ENCODE data around the gene CMSS1.

CMSS1 gene

GRCh38 chr3:99781761-99782160 lies 35.9 kb upstream of the CMSS1 start:
- Histone ChIP-seq H3K4me1 (ENCODE audit: control insufficient read depth, insufficient read depth, low read length) (no peaks in the 10 kb centered on the region), H3K9ac (ENCODE audit: low read length in 2 of 2) (no peak overlapping the region), H3K27ac (ENCODE audit: low read length) (no peak overlapping the region), H3K4me3 (ENCODE audit: low read length in 2 of 2) (no peak overlapping the region), H3K9me3 (ENCODE audit: control insufficient read depth in 2 of 2, low read length in 2 of 2) (no peaks in the 10 kb centered on the region), H3K27me3 (ENCODE audit: control insufficient read depth in 1 of 2, insufficient read depth in 2 of 2, low read length in 2 of 2) (no peaks in the 10 kb centered on the region), H3K36me3 (ENCODE audit: control insufficient read depth in 2 of 2, insufficient read depth in 2 of 2, low read length in 2 of 2) (no peaks in the 10 kb centered on the region)

DNA sequence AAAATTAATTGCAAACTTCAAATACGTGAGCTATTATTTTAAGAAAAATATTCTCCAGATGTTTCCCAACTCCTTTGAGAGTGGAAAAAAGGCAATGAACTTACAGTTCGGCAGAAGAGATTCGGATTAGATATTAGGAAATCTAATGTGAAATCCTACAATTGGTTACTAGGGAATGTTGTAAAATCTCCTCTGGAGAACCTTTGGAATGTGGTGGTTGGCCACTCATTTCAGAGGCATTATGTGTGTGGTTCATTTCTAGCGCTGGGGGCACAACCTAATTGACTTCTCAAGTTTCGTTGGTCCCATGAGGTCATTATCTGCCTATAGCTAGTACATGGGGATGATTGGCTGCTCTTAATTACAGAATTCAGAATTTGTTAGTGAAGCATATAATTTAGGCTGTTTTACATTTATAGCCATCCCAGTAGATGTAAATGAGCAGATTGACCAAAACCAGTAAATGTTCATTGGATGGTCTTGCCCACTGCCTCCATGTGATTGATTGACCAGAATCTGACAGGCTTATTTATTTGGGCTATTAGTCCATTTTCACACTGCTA lies 34.6 kb upstream of the CMSS1 start:
- H3K36me3 ChIP-seq (ENCODE audit: control insufficient read depth in 2 of 2, insufficient read depth in 2 of 2, low read length in 2 of 2) = no peaks in the 10 kb centered on the region
- no peaks in the 10 kb centered on the region for H3K27me3 ChIP-seq (ENCODE audit: control insufficient read depth in 1 of 2, insufficient read depth in 2 of 2, low read length in 2 of 2)
- H3K4me3 ChIP-seq (ENCODE audit: low read length in 2 of 2) = no peak overlapping the region
- no peak overlapping the region for H3K9ac ChIP-seq (ENCODE audit: low read length in 2 of 2)
- no peaks in the 10 kb centered on the region for H3K9me3 ChIP-seq (ENCODE audit: control insufficient read depth in 2 of 2, low read length in 2 of 2)
- no peaks in the 10 kb centered on the region for H3K4me1 ChIP-seq (ENCODE audit: control insufficient read depth, insufficient read depth, low read length)
- H3K27ac ChIP-seq (ENCODE audit: low read length) = no peak overlapping the region

- Histone ChIP-seq H3K27me3 (ENCODE audit: control insufficient read depth in 1 of 2, insufficient read depth in 2 of 2, low read length in 2 of 2) (no peaks in the 10 kb centered on the region), H3K9ac (ENCODE audit: low read length in 2 of 2) (no peak overlapping the region), H3K36me3 (ENCODE audit: control insufficient read depth in 2 of 2, insufficient read depth in 2 of 2, low read length in 2 of 2) (no peaks in the 10 kb centered on the region), H3K27ac (ENCODE audit: low read length) (no peak overlapping the region), H3K9me3 (ENCODE audit: control insufficient read depth in 2 of 2, low read length in 2 of 2) (no peaks in the 10 kb centered on the region), H3K4me1 (ENCODE audit: control insufficient read depth, insufficient read depth, low read length) (no peaks in the 10 kb centered on the region), H3K4me3 (ENCODE audit: low read length in 2 of 2) (no peak overlapping the region)
These were observed 28.5 kb upstream of the CMSS1 start for GRCh38 chr3:99789011-99789721.

DNA sequence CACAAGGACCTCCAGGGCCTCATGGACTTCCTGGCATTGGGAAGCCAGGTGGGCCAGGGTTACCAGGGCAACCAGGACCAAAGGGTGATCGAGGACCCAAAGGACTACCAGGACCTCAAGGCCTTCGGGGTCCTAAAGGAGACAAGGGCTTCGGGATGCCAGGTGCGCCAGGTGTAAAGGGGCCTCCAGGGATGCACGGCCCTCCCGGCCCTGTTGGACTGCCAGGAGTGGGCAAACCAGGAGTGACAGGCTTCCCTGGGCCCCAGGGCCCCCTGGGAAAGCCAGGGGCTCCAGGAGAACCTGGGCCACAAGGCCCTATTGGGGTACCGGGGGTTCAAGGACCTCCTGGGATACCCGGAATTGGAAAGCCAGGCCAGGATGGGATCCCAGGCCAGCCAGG lies 23.2 kb upstream of the CMSS1 start:
- no peaks in the 10 kb centered on the region for H3K9me3 ChIP-seq (ENCODE audit: control insufficient read depth in 2 of 2, low read length in 2 of 2)
- H3K27ac ChIP-seq (ENCODE audit: low read length) = no peak overlapping the region
- no peaks in the 10 kb centered on the region for H3K36me3 ChIP-seq (ENCODE audit: control insufficient read depth in 2 of 2, insufficient read depth in 2 of 2, low read length in 2 of 2)
- H3K9ac ChIP-seq (ENCODE audit: low read length in 2 of 2) = no peak overlapping the region
- H3K27me3 ChIP-seq (ENCODE audit: control insufficient read depth in 1 of 2, insufficient read depth in 2 of 2, low read length in 2 of 2) = no peaks in the 10 kb centered on the region
- H3K4me3 ChIP-seq (ENCODE audit: low read length in 2 of 2) = no peak overlapping the region
- no peaks in the 10 kb centered on the region for H3K4me1 ChIP-seq (ENCODE audit: control insufficient read depth, insufficient read depth, low read length)

- Histone ChIP-seq H3K4me1 (ENCODE audit: control insufficient read depth, insufficient read depth, low read length) (no peaks in the 10 kb centered on the region), H3K9me3 (ENCODE audit: control insufficient read depth in 2 of 2, low read length in 2 of 2) (no peaks in the 10 kb centered on the region), H3K27me3 (ENCODE audit: control insufficient read depth in 1 of 2, insufficient read depth in 2 of 2, low read length in 2 of 2) (no peaks in the 10 kb centered on the region), H3K36me3 (ENCODE audit: control insufficient read depth in 2 of 2, insufficient read depth in 2 of 2, low read length in 2 of 2) (no peaks in the 10 kb centered on the region), H3K27ac (ENCODE audit: low read length) (no peak overlapping the region), H3K9ac (ENCODE audit: low read length in 2 of 2) (no peak overlapping the region), H3K4me3 (ENCODE audit: low read length in 2 of 2) (no peak overlapping the region)
These were observed 22.1 kb upstream of the CMSS1 start for GRCh38 chr3:99795573-99795972.

GRCh38 chr3:99799422-99799821 lies 18.2 kb upstream of the CMSS1 start:
- H3K36me3 ChIP-seq (ENCODE audit: control insufficient read depth in 2 of 2, insufficient read depth in 2 of 2, low read length in 2 of 2) = no peaks in the 10 kb centered on the region
- H3K27ac ChIP-seq (ENCODE audit: low read length) = no peak overlapping the region
- no peak overlapping the region for H3K4me3 ChIP-seq (ENCODE audit: low read length in 2 of 2)
- no peaks in the 10 kb centered on the region for H3K4me1 ChIP-seq (ENCODE audit: control insufficient read depth, insufficient read depth, low read length)
- H3K9me3 ChIP-seq (ENCODE audit: control insufficient read depth in 2 of 2, low read length in 2 of 2) = no peaks in the 10 kb centered on the region
- H3K27me3 ChIP-seq (ENCODE audit: control insufficient read depth in 1 of 2, insufficient read depth in 2 of 2, low read length in 2 of 2) = no peaks in the 10 kb centered on the region
- H3K9ac ChIP-seq (ENCODE audit: low read length in 2 of 2) = no peak overlapping the region

DNA sequence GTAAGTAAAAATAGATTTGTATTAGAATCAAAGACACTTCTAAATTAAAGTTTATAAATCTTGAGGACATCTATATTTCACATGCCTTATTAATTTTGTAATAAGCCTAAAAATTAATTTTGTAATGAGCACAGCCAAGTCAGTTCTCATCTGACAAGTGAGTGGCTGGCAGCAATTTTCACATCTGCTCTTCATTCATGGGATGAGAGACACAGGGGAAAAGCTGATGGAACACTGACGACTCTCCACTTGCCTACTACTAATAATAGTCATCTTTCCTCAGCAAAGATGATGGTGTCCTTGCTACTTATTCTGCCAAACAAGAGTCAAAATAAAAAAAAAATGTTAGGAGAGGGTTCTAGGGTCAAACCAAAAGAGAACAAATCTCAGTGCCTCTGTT lies 14.4 kb upstream of the CMSS1 start:
- Histone ChIP-seq H3K4me3 (ENCODE audit: low read length in 2 of 2) (no peak overlapping the region), H3K9me3 (ENCODE audit: control insufficient read depth in 2 of 2, low read length in 2 of 2) (peaks cover 0 to 4% of the 10 kb centered on the region in 2 donors), H3K27ac (ENCODE audit: low read length) (no peak overlapping the region), H3K36me3 (ENCODE audit: control insufficient read depth in 2 of 2, insufficient read depth in 2 of 2, low read length in 2 of 2) (no peaks in the 10 kb centered on the region), H3K4me1 (ENCODE audit: control insufficient read depth, insufficient read depth, low read length) (no peaks in the 10 kb centered on the region), H3K9ac (ENCODE audit: low read length in 2 of 2) (no peak overlapping the region), H3K27me3 (ENCODE audit: control insufficient read depth in 1 of 2, insufficient read depth in 2 of 2, low read length in 2 of 2) (no peaks in the 10 kb centered on the region)

DNA sequence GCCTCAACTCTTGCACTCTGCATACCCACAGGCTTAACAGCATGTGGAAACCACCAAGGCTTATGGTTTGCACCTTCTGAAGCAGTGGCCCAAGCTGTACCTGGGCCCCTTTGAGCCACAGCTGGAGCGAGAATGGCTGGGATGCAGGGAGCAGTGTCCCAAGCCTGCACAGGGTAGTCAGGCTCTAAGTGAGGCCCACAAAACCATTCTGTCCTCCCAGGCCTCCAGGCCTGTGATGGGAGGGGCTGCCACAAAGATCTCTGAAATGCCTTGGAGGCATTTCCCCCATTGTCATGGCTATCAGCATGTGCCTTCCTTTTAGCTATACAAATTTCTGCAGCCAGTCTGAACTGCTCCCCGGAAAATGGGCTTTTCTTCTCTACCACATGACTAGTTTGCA lies 12.5 kb upstream of the CMSS1 start:
- H3K27me3 ChIP-seq (ENCODE audit: control insufficient read depth in 1 of 2, insufficient read depth in 2 of 2, low read length in 2 of 2) = no peaks in the 10 kb centered on the region
- no peak overlapping the region for H3K9ac ChIP-seq (ENCODE audit: low read length in 2 of 2)
- H3K4me1 ChIP-seq (ENCODE audit: control insufficient read depth, insufficient read depth, low read length) = no peaks in the 10 kb centered on the region
- H3K27ac ChIP-seq (ENCODE audit: low read length) = no peak overlapping the region
- no peaks in the 10 kb centered on the region for H3K36me3 ChIP-seq (ENCODE audit: control insufficient read depth in 2 of 2, insufficient read depth in 2 of 2, low read length in 2 of 2)
- H3K4me3 ChIP-seq (ENCODE audit: low read length in 2 of 2) = no peak overlapping the region
- peaks cover 0 to 4% of the 10 kb centered on the region in 2 donors for H3K9me3 ChIP-seq (ENCODE audit: control insufficient read depth in 2 of 2, low read length in 2 of 2)

GRCh38 chr3:99808163-99808794 lies 9.4 kb upstream of the CMSS1 start:
- H3K9ac ChIP-seq (ENCODE audit: low read length in 2 of 2) = no peak overlapping the region
- H3K4me1 ChIP-seq (ENCODE audit: control insufficient read depth, insufficient read depth, low read length) = no peaks in the 10 kb centered on the region
- peaks cover 0 to 4% of the 10 kb centered on the region in 2 donors for H3K9me3 ChIP-seq (ENCODE audit: control insufficient read depth in 2 of 2, low read length in 2 of 2)
- no peak overlapping the region for H3K4me3 ChIP-seq (ENCODE audit: low read length in 2 of 2)
- no peak overlapping the region for H3K27ac ChIP-seq (ENCODE audit: low read length)
- H3K27me3 ChIP-seq (ENCODE audit: control insufficient read depth in 1 of 2, insufficient read depth in 2 of 2, low read length in 2 of 2) = no peaks in the 10 kb centered on the region
- H3K36me3 ChIP-seq (ENCODE audit: control insufficient read depth in 2 of 2, insufficient read depth in 2 of 2, low read length in 2 of 2) = no peaks in the 10 kb centered on the region

DNA sequence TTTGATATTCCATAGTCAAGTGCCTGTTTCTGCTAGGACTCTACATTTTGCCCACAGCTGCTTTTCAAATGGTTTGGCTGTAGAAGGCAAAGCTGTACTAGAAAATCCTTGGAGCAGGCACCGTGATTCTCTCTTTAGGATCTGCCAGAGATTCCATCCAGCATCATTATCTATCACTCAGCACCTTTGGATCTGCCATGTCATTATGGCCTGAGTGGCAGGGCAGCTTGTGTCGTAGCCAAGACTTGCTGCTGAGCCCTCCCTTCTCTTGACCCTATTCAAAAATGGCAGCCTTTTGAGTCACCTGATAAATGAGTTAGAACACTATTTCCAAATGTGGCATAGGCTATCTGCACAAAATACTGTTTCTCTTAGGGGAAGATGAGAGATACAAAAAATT lies 8.1 kb upstream of the CMSS1 start:
- no peak overlapping the region for H3K27ac ChIP-seq (ENCODE audit: low read length)
- peaks cover 0 to 4% of the 10 kb centered on the region in 2 donors for H3K9me3 ChIP-seq (ENCODE audit: control insufficient read depth in 2 of 2, low read length in 2 of 2)
- H3K36me3 ChIP-seq (ENCODE audit: control insufficient read depth in 2 of 2, insufficient read depth in 2 of 2, low read length in 2 of 2) = no peaks in the 10 kb centered on the region
- no peak overlapping the region for H3K9ac ChIP-seq (ENCODE audit: low read length in 2 of 2)
- no peak overlapping the region for H3K4me3 ChIP-seq (ENCODE audit: low read length in 2 of 2)
- no peaks in the 10 kb centered on the region for H3K27me3 ChIP-seq (ENCODE audit: control insufficient read depth in 1 of 2, insufficient read depth in 2 of 2, low read length in 2 of 2)
- H3K4me1 ChIP-seq (ENCODE audit: control insufficient read depth, insufficient read depth, low read length) = no peaks in the 10 kb centered on the region

DNA sequence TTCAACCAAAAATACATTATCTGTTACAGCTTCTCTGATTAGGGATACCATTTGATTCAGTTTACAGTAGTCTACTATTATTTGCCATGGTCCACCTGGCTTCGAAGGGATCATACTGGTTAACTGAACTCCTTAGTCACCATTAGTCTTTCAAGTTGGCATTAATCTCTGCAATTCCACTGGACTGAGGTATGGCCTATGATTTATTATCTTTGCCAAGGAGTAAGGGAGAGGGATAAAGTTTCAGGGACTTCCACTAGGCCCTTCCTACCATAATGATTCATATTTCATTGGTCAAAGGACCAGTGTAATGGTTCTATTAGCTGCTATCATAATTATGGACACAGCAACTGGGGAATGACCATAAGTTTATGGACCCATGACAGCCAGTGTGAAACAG lies 7.3 kb upstream of the CMSS1 start:
- H3K4me3 ChIP-seq (ENCODE audit: low read length in 2 of 2) = no peak overlapping the region
- no peaks in the 10 kb centered on the region for H3K9me3 ChIP-seq (ENCODE audit: control insufficient read depth in 2 of 2, low read length in 2 of 2)
- no peaks in the 10 kb centered on the region for H3K4me1 ChIP-seq (ENCODE audit: control insufficient read depth, insufficient read depth, low read length)
- no peak overlapping the region for H3K27ac ChIP-seq (ENCODE audit: low read length)
- H3K27me3 ChIP-seq (ENCODE audit: control insufficient read depth in 1 of 2, insufficient read depth in 2 of 2, low read length in 2 of 2) = no peaks in the 10 kb centered on the region
- no peak overlapping the region for H3K9ac ChIP-seq (ENCODE audit: low read length in 2 of 2)
- H3K36me3 ChIP-seq (ENCODE audit: control insufficient read depth in 2 of 2, insufficient read depth in 2 of 2, low read length in 2 of 2) = no peaks in the 10 kb centered on the region
